RWPE1 (cell line): ENCODE results near the gene SLC4A8.
A peak's percentile ranks its signal among the peaks of the same experiment; 100 is the strongest.

Source experiments
- CTCF ChIA-PET: fragments of 350-600 bp; sonication (Branson Sonifier 250); formaldehyde crosslinking; extraction: SDS; loops from one replicate; lab custom pipeline; 2021; lab: Yijun Ruan, JAX
- POLR2A ChIA-PET: fragments of 400-600 bp; formaldehyde crosslinking; extraction: SDS; loops from one replicate; lab custom pipeline; 2020; ENCODE audit warnings: antibody characterized with exemption; ENCODE audit not compliant: low non-redundant PET; lab: Yijun Ruan, JAX
- DNase-seq: peaks from one replicate; pipeline ENCODE4 v3.0.0; 2012; ENCODE audit warnings: low spot score
- H3K27ac ChIP-seq: fragments of 450-650 bp; 2 replicates; pipeline ENCODE4 v1.5.1; 2017
- CTCF ChIP-seq: fragments of 450-650 bp; conservative IDR thresholded peaks from 2 replicates; pipeline ENCODE4 v1.5.1; 2017; ENCODE audit warnings: low read depth, mild to moderate bottlenecking

SLC4A8 gene

GRCh38 chr12:51389302-51389999 is 35.2 kb upstream of the SLC4A8 start:
- no peak for DNase-seq
- peak overlapping the region; percentile 47; the same call in 1 of the 2 replicates for H3K27ac ChIP-seq
- CTCF ChIA-PET: interaction anchor here (0.6 kb wide), 1 partner anchor 170 kb away, joined by 3 read pairs; no protein-coding TSS in a partner anchor
- TF ChIP-seq CTCF: no peak
- POLR2A ChIA-PET: no interaction called here

- no peak for TF ChIP-seq CTCF
- ChIA-PET POLR2A (no interaction called here), CTCF (interaction anchor here (0.6 kb wide), 1 partner anchor 124 kb away, joined by 6 read pairs; no protein-coding TSS in a partner anchor)
- peak overlapping the region; percentile 36 for H3K27ac ChIP-seq
- no peak for DNase-seq
Measured at GRCh38 chr12:51390457-51390856, 34.2 kb upstream of the SLC4A8 start.

GRCh38 chr12:51390891-51391282 is 33.7 kb upstream of the SLC4A8 start:
- no peak for DNase-seq
- no peak for TF ChIP-seq CTCF
- CTCF ChIA-PET: no interaction called here
- POLR2A ChIA-PET: no interaction called here
- H3K27ac ChIP-seq: peak overlapping the region; percentile 36

GRCh38 chr12:51391283-51392123 is 33.1 kb upstream of the SLC4A8 start, which contains the start of gene GALNT6:
Gene GALNT6, minus strand, starts transcription at chr12:51391406. Its CDS starts 11,625 bp downstream, at chr12:51379781.
- ChIA-PET POLR2A (no interaction called here), CTCF (no interaction called here)
- peak; percentile 64 for DNase-seq

GRCh38 chr12:51392556-51393237 is 31.9 kb upstream of the SLC4A8 start:
- no peak for DNase-seq
- POLR2A ChIA-PET: no interaction called here
- CTCF ChIA-PET: no interaction called here
- H3K27ac ChIP-seq: no peak overlapping the region
- TF ChIP-seq CTCF: no peak

More at GRCh38 chr12:51391283-51392123, 33.1 kb upstream of the SLC4A8 start, which contains the start of gene GALNT6:
- peak within 1 kb of the TSS; percentile 36 for H3K27ac ChIP-seq
- TF ChIP-seq CTCF: no peak
